ENCODE results near the gene GPR107.

Gene GPR107

DNA sequence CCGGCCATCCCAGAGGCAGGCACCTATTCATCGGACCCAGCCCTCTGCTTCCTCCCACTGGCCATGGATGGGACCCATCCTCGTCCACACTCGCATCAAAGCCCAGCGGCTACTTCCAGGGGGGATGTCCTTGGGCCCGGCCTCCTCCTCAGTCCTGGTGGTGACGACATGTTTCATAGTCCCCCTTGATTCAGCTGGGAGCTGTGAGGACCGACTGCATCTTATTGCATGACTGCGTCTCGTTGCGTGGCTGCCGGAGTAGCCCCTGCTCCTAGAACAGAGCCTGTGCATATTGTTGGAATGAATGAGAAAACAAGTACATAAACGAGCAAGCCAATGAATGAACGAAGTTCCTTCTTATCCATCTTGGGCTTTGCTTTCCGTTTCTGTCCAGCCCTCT is 131.3 kb downstream of the GPR107 start:
- DNase-seq (ENCODE audit: low read depth) = no peak

DNA sequence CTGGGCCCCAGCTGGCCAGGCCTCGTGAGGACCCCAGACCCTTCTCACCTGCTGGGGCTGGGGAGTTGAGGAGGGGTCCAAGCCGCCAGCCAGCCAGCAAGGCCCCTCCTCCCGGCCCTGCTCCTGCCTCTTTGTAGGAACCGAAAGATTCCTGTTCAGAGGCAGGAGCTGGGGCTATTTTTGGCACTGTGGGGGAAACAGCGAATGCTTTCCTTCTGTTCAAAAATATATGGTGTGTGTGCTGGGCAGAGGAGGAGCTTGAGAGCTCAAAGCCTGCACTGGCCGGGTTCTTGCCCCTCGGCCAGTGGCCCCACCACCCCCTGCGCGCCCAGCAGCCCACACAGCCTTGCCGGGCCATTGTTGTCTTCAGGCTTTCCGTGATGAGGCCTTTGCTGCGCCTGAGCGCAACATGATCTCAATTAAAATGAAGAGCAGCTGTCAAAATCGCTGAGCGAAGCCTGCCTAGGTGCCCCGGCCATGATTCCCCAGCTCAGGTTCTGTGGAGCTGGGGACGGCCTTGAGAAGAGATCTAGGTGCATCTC is 131.9 kb downstream of the GPR107 start:
- no peak for DNase-seq (ENCODE audit: low read depth)

DNA sequence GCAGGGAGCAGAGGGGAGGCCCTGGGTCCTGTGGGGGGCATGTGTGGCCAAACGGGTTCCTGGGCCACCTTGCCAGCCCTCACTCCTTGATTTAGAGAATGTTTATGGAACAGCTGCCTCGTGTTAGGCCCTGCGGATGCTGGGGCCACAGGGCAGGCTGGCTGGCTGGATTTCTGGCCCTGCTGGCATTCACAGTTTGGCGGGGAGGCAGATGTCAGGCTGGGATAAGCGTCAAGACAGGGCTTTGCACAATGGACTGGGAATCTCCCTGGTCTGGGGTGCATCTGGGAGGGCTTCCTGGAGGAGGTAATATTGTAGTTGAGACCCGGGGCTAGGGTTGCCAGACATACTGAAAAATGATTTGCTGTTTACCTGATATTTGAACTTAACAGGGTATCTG is 132.3 kb downstream of the GPR107 start:
- no peak for DNase-seq (ENCODE audit: low read depth)

DNA sequence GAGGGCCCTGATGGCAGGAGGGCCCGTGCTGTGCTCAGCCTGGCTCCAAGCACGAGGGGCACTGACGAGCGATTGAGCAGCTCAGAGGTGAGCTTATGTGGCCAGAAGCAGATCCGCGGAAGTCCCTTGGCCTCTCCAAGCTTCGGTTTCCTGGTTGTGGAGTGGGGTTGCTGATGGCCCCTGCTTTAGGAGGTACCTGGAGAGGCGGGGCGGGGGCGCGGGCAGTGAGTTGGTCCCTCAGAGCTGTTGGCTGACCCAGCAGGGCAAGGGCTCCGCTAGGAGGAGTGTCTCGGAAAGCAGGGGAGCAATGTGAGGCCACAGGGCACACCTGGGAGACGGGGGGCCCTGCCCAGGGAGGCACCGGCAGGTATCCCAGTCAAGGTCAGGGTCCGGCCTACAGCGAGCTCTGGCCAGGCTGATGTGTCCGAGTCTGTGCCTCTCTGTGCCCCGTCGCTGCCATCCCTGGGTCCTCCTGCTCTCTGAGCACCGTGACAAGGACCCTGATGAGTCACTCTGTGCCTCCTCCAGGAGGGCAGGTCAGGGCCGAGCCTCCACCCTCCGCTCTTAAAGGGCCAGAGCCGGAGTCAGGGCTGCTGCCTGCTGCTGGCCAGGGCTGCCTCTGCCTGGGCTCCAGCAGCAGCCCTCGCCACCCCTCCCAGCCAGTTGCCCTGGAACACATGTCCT is 133.3 kb downstream of the GPR107 start:
- no peak for DNase-seq (ENCODE audit: low read depth)

DNA sequence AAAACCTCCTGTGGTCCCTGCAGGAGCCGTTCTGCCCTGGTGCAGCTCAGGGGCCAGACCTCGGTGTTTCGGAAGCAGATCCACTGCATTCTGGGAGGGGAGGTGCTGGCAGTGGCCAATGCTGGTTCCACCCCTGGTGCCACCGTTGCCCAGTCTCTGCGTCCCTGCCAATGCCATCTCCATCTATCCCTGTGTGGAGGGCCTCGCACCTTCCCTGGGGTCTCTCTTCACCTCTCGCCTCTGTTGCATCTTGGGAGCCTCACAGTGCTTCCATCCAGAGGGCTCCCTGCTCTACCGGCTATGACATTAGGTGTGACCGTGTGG is 133.8 kb downstream of the GPR107 start:
- no peak for DNase-seq (ENCODE audit: low read depth)

DNA sequence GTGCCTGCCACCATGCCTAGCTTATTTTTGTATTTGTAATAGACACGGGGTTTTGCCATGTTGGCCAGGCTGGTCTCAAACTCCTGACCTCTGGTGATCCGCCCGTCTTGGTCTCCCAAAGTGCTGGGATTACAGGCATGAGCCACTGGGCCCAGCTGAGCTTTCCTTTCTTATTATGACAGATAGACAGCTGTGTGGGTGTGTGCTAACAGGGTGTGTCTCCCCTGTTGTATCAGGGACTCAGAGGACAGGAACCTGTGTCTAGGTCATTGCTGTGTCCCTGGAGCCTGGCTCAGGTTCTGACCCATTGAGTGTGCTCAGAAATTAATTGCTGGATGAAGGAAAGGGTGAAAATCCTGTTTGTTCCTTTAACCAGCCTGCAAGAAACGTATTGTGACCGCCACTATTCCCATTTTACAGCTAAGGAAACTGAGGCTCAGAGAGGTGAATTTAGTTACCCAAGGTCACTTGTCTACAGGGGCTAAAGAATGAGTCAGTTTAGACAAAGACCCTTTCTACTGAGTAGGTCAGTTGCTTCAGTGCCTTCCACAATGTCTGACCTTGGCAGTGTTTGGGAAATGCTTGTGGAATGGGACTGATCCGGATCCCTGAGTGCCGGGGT is 135.3 kb downstream of the GPR107 start:
- no peak for DNase-seq (ENCODE audit: low read depth)

All from T follicular helper cell (primary cell).